Activated CD8-positive, alpha-beta memory T cell treated with anti-CD3 and anti-CD28 coated beads, Interleukin-2, amount 50 U/mL, for 1 hour (primary cell): ENCODE results near the gene BRME1.
A peak's percentile ranks its signal among the peaks of the same experiment; 100 is the strongest.

Experiments used
- DNase-seq: peaks from one replicate; pipeline ENCODE4 v3.0.0-alpha.2; 2020; ENCODE audit errors: extremely low read depth

The BRME1 gene

DNA sequence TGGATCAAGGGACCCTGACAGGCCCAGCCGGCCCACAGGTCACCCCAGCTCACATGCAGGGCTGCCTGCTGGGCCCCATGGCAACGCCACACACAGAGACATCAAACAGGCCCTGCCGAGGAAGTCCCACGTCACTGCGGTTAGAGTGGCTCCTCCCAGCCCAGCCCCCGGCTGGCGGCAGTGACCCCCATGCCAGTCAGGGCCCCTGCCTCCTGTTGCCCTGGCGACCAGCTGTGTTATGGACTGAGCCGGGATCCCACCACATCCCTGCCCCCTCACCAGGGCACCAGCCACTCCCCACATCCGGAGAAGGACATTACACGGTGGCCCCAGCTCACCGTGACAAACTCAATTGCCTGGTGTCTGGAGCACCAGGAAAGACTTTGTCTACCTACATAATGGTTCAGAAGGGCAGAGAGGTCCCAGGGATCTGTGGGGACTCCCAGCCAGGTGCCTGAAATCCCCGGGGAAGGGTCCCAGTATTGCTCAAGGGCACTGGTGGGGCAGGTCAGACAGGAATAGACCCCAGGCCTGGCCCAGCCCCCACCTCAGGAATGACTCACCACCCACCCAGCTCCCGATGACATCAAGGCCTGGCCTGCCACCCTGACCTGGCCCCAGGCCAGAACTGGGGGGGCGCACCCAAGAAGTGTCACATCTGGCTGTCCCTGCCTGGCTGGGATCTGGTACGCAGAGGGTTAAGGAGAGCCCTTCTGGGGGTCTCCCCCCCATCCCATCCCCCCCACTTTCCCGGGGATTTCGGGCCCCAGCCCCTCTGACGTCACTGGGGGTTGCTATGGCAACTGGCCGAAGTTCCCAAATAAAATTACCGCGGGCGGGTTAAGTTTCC lies 59.1 kb downstream of the BRME1 start:
- DNase-seq: peak; percentile 98

DNA sequence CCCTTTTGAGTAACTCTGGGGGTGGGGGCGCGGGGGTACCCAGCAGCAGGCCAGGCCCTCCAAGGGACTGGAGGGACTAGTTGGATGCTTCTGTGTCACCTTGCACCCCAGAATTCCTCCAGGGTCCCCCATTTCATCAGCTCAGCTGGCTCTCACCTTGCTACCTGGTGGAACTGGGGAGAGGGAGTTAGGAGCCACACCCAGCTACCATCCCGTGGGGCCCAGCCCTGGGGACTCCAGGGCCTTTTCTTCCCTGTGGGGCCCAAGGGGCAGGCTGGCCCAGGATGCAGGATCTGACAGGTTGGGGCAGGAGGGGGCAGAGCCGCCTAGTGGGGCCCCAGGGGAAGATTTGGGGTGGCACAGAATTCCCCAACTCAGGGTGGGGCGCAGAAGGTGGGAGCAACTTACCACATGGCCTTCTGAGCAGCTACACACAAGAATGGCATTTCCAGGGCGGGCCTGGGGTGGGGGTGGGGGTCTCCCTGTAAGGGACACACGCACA lies 61.7 kb downstream of the BRME1 start:
- DNase-seq: no peak

DNA sequence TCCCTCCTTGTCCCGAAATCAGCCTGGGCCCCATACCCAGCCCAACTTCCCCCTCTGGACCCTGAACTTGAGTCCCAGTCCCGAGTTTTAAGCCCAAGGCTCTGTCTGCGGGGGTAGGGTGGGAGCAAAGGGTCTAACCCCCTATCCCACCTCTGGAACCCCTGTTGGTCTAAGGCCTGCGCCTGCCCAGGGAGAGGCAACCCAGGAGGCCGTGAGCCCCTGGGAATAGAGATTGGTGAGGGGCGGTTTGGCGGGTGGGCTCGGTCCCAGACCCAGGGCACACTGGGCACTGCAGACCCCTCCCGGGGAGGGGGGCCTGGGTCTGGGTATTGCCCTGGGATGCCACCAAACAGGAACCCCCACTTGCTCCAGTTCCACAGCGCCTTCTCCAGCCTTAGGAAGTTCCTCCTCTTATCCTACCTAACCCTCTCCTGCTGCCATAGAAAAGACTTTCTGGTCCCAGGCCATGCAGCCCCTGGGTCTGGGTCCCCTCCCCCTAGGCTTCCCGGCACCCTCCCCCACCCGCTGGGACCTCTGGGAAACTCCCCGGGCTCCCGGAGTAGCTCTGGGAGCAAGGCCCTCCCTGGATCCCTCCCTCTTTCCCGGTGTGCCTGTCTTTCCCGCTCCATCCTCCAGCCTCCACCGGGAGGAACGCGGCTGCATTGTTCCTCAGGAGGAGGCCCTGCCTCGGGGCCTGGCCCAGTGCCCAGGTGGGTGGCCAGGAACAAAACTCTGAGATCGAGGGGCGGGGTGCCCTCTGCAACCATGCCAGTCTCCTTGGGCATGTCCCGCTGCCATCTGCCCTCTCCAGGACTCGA lies 62.6 kb downstream of the BRME1 start:
- no peak for DNase-seq

DNA sequence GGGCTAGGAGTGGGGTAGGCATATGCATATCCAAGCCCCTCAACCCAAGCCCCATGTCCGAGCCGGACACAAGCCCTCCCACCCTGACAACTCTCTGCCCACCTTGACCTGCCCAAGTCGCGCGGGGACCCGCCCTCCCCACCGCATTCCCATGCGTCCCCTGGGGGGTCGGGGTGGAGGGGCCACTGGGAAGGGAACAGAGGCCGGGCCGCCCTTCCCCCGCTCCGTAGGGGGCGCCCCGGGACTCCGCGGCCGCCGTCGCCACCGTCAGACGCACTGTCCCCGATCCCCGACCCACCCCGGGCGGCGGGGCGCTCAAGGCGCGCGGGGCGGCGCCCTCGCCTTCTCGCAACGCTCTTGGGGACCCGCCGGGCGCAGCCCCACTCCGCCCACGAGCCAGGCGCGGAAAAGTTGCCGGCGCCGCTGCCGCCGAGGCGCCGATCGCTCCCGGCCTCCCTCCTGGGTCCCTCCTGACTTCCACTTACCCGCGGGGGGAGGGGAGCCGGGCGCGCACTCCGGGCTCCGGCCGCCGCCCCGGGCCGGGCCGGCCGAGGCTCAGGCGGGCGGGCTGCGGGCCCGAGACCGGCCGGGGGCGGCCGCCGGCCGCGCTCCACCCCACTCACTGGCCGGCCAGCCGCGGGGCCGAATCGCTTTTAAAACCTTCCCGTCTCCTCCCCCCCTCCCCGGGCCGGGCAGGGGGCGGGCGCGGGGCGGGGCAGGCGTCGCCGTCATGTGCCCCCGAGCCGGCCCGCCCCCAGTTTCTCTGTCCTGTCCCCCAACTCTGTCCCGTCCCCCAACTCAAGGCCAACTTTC lies 63.4 kb downstream of the BRME1 start:
- DNase-seq: no peak

DNA sequence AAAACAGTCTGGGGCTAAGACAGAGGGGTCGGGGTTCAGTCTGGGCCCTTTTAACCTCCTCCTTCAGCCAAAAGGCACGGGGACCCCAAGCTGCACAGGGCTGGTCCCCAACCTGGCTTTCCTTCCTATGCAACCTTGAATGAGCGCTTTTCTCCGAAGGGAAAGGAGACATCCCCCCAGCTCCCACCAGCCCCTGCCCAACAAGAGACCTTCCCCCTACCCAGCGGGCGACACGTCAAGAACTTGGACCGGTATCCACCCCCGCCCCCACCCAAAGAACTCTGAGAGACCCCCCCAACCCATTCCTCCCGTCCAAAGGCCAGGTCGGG lies 64.0 kb downstream of the BRME1 start:
- no peak for DNase-seq

DNA sequence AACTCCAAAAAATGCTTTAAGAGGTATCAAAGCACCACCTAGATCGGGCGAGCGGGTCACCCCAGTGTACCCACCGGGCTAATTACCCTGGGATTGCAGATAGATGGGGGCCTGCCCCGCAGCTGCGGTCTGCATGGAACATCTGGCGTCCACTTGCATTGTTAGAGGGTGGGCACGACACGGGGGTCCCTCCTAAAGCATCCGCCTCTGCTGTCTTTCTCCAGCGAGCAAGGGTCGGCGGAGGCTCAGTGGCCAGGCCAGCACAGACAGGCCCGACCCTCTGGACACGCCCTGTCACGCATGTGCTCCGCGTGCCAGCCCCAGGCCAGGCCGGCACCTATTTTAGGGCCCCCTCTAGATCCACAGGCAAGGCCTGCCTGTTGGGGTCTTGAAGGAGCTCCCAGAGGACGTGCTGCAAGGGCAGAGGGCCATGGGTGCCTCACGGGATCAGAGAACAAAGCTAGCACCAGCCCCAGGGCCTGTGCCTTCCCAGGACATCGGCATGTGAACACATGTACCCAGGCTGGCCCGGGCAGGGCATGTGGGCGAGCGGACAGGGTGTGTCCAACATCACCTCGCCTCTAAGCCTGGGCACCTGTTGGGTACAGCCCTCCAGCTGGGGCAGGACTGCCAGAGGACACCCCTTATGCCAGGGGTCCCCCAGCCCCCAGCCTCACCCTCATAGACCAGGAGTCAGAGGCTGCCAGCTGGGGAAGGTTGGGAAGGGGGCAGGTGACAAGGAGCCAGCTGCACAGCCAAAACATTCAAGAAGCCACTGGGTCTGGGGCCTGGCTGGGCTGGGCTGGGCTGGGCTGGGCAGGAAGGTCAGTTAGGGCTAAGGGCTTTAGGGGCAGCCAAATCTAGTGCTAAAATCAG lies 64.6 kb downstream of the BRME1 start:
- no peak for DNase-seq

DNA sequence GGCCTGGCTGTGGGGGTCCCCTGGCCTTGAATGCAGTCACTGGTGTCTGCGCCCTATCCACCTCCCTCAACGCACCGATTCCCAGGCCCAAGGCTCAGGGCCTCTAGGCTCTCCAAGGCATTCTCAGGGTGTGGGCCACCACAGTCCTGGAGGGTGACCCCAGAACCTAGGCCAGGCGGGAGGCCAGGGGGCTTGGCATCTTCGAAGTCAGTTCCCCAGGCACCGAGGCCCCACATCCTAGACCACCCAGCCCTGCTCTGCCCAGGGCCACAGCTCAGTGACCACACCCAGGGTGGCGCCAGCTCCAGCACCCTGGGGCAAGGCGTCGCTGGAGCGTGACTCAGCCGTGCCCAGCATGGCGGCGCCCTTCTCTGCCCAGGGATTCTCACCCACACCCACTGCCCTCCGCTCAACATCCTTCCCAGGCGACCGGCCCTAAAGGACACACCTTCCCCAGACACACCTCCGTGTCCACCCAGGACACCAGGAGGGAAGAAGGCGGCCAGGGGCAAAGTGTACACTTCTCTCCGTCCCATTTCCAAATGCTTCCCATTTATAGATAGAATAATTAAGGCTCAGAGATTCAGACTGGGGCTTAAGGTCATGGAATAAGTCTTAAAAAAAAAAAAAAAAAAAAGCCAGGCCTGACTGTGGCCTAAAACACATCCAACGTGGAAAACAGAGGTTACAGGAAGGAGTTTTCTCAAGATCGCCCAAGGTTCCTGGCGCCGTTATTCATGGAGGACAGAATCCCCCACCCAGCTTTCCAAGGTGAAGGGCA lies 65.4 kb downstream of the BRME1 start:
- no peak for DNase-seq

DNA sequence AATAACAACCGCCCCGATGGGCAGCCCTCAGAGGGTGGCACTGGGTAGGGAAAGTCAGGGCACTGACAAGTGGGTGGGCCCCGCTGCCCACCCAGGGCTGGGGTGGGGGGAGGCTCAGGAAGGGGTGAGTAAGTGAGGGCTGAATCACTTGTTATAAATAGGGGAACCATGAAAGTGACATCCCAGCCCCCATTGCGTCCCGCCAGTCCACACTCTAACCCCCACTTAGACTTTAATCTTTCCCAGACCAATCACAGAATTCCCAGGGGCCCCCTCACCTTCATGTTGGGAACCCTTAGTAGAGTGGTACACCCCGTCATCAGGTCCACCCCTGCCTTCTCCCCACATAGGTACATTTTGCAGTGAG lies 66.0 kb downstream of the BRME1 start:
- DNase-seq: no peak

DNA sequence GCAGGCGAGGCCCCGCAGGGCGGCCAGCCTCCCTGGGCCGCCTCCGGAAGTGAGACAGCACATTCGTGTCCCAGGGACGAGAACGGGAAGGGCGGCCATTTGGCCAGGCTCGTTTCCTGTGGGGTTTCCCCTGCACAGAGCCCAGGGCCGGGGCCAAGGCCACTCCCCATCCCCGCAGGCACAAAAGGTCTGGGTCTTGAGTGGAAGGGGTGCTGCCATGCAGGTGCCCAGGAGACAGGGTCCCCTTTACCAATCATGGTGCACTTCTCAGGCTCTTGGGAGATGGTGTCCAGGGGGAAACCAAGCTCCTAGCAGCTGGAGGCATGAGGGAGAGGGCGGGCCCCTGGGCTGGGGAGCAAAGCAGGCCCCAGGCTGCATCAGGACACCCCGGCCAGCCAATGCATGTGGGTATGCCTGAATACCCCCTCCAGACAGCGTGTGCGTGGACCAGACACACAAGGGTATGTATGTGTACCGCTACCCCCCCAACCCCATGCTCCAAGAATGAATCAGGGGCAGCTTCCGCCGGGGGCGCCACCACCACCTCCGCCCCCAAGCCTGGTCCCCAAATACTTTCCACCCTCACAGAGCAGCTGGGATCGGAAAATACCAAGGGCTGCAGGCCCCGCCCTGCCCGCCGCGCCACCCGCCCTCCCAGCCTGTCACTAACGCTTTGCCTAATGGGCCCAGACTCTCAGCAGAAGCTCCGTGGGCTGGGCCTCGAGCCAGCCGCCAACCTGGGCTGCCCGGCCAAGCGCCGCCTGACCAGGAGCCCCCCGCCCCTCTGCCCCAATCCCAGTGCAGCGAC lies 66.6 kb downstream of the BRME1 start:
- peak; percentile 80 for DNase-seq

DNA sequence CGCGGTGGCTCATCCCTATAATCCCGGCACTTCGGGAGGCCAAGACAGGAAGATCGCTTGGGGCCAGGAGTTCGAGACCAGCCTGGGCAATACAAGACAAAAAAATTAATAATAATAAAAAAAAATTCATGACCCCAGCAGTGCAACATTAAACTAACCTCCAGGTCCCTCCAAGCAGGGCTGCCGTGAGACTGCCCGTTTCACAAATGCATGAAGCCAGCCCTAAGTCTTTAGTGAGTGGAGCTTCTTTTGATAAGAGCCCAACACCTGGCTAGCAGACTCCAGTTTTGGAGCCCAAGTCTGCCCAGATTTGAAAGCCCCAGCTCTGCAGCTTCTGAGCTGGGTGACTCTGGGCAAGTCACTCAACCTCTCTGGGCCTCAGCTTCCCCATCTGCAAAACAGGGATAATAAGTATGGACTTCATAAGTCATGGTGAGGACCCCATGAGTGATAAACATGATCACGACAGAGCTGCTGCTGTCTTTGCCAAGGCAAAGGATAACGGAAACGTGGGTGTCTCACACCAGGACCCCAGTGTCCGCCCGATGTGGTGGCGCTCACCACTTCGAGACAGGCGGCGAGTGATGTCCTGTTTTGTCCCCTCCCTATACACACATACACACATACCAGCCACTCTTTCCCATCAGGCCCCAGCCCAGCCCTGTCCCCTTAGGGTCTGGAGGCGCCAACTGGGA lies 67.3 kb downstream of the BRME1 start:
- no peak for DNase-seq

DNA sequence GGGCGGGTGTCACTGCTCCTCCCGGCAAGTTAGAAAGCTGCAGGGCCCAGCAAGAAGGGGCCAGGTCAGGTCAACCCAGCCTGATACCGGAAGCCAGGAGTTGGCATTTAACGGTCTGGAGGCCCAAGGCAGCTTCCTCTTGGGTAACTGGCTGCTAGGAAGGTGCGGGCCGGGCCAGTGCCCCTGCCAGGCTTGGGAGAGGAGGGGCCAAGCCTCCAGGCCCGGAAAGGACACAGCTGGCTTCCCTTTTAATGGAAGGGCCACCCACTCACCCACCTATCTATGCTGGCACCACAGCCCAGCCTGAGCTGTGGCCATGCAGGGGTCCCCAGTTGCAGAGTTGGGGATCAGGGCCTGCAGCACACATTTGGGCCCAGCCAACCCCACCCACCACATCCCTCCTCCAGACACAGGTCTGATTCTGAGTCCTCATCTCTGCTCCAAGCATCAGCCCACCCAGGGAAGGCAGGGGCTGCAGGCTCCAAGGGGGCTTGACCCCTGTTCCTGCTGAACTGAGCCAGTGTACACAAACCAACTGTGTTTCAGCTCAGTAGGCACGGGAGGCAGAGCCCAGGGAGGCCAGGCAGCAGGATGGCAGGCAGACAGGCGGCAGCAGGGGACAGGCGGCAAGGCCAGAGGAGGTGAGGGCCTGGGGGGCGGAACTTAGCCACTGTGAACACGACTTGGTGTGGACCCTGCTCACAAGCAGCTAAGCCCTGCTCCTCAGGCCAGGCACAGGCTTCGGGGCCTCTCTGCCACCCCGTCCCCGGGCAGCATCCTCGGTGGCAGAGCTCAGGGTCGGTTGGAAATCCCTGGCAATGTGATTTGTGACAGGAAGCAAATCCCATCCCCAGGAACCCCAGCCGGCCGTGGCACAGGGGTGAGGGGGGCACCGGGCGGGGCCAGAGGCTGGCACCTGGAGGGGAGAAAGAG lies 69.9 kb downstream of the BRME1 start:
- DNase-seq: no peak

DNA sequence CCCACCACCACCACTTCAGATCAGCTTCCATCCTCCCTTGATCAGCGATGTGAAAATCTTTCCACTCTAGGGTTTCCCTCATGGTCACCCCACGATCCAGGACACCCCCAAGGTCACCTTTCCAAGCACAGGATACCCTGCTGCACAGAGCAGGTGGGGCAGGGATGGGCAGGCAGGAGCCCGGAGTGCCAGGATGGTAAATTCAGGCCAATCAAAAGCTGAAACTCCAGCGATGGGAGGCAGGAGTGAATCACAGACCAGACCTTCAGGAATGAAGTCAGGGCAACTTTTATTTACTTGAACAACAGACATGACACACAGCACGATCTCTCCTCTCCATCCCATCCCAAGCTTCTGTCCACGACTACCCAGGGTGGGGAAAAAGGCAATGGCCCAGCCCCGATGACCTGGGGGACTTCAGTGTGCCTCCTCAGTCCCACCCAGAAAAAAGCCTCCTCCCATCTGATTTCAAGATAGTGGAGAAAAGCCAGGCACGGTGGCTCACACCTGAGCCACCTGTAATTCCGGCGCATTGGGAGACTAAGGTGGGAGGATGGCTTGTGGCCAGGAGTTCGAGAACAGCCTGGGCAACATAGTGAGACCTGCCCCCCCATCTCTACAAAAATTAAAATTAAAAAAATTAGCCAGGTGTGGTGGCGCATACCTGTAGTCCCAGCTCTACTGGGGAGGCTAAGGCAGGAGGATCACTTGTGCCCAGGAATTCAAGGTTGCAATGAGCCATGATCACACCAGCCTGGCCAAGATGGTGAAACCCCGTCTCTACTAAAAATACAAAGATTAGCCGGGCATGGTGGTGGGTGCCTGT lies 71.5 kb downstream of the BRME1 start:
- DNase-seq: no peak

DNA sequence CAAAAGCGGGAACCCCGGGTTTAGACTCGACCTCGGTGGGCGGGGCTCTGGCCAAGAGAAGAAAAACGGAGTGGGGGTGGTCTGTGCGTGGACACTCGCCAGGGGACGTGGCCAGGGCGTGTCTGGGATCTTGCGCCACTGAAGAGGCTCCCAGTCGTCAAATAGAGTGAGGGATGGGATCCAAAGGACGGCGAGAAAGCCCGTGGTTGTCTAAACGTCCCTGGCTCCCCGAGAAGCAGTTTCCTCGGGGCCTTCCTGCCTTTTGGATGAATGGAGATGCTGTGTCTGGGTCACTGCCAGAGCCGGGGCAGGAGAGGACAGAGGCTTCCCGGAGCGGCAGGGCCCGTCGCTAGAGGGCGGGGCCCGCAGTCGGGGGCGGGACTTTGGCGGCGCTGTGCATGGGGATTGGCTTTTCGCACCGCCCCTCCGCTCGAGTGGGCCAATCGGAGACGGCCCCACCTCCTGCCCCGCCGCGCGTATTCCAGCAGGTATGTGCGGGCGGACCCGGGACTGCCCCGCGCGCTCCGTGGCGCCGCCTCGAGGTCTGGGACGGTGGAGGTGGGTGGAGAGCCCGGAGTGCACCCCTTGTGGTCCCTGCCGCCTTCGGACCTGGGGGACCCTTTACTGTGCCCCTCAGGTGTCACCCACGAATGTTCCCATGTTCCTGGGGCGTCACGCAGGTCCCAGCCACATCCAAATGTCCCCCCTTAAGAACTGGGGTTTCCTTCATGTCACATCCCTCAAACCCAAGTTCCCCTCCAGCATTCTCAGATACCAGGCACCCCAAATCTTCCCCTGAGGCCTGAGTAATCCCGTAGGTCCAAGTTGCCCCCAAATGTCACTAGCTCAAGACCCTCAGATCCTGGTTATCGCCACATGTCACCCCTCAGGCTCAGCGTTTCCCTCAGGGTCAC lies 72.3 kb downstream of the BRME1 start:
- peak; percentile 84 for DNase-seq
